HepG2 (cell line): Measurements from ENCODE around the gene DHX16. TPM values are rescaled to one million over a fixed set of nuclear protein-coding genes. Genes with fewer than 3 reads are reported as not detected.

Source experiments
- ATAC-seq: fragments of 200-7000 bp; cut with Tn5 transposase; 3 replicates; pipeline ENCODE4 v1.9.1; 2020; ENCODE audit warnings: mild to moderate bottlenecking, moderate library complexity
- BruUV-seq: library from RNA; stranded (reverse); fragments of 400-500 nt; replicated peaks from 2 replicates; lab custom pipeline; 2021; lab: Mats Ljungman, UMichigan
- CTCF ChIA-PET: fragments of 300-600 bp; formaldehyde crosslinking; extraction: SDS; loops from one replicate; lab custom pipeline; 2021; ENCODE audit warnings: low total read pairs, inconsistent platforms, low intra/inter-chr PET ratio; lab: Yijun Ruan, JAX
- POLR2A ChIA-PET: fragments of 350-600 bp; sonication (Branson Sonifier 250); formaldehyde crosslinking; loops from one replicate; lab custom pipeline; 2020; ENCODE audit warnings: antibody characterized with exemption, inconsistent platforms; lab: Yijun Ruan, JAX
- DNase-seq: peaks from one replicate; pipeline ENCODE4 v3.0.0-alpha.2; 2015; ENCODE audit warnings: low spot score
- FAIRE-seq: peaks from 3 replicates; lab custom pipeline; 2011; peaks lifted over from hg19 to GRCh38; lab: Jason Lieb, UNC
- H2AFZ ChIP-seq: one replicate; pipeline ENCODE4 v1.6.1; 2011; ENCODE audit warnings: low read length, inconsistent platforms
- H3K27ac ChIP-seq: fragments of 300-600 bp; 3 replicates; pipeline ENCODE4 v1.8.0; 2011; ENCODE audit warnings: mixed run types, mild to moderate bottlenecking, mixed read lengths, low read length, inconsistent platforms; ENCODE audit not compliant: insufficient read depth; ENCODE audit errors: extremely low read length
- H3K27me3 ChIP-seq, 2 experiments: fragments of 200-600 bp in 1 of 2; 2 replicates in 1 of 2; 3 replicates in 1 of 2; pipeline versions ENCODE4 v1.6.0 to v1.8.0; 2011; ENCODE audit warnings: low read length in 2 of 2, mild to moderate bottlenecking in 2 of 2, moderate library complexity in 2 of 2, inconsistent platforms in 1 of 2; ENCODE audit not compliant: insufficient read depth in 2 of 2, control insufficient read depth in 1 of 2
- H3K36me3 ChIP-seq, 2 experiments: fragments of 200-600 bp in 1 of 2; replicated peaks in 1 of 2; 2 replicates in 1 of 2; 3 replicates in 1 of 2; pipeline versions ENCODE4 v1.5.1 to v1.8.0; 2011; ENCODE audit warnings: low read length in 2 of 2, inconsistent platforms in 1 of 2; ENCODE audit not compliant: insufficient read depth in 2 of 2, control insufficient read depth in 1 of 2
- H3K4me1 ChIP-seq: 2 replicates; pipeline ENCODE4 v1.5.1; 2012; ENCODE audit warnings: low read length, inconsistent platforms; ENCODE audit not compliant: insufficient read depth
- H3K4me2 ChIP-seq: 2 replicates; pipeline ENCODE4 v1.6.0; 2011; ENCODE audit warnings: low read depth, low read length, inconsistent platforms
- H3K4me3 ChIP-seq, 3 experiments: fragments of 200-600 bp in 1 of 3; sonication (generic), shearing (Covaris generic) in 1 of 3; replicated peaks in 1 of 3; 2 replicates each; pipeline ENCODE4 v1.5.1; 2011 to 2016; ENCODE audit warnings: low read length in 3 of 3, inconsistent platforms in 2 of 3, low read depth in 2 of 3, mild to moderate bottlenecking in 2 of 3, control low read depth in 1 of 3, mixed read lengths in 1 of 3; ENCODE audit not compliant: insufficient read depth in 1 of 3
- H3K79me2 ChIP-seq: one replicate; pipeline ENCODE4 v1.6.1; 2011; ENCODE audit warnings: low read length, inconsistent platforms; ENCODE audit not compliant: insufficient read depth
- H3K9ac ChIP-seq: 2 replicates; pipeline ENCODE4 v1.6.0; 2011; ENCODE audit warnings: mild to moderate bottlenecking, low read depth, low read length, inconsistent platforms; ENCODE audit not compliant: insufficient read depth
- H3K9me3 ChIP-seq: 2 replicates; pipeline ENCODE4 v1.5.1; 2012; ENCODE audit warnings: mild to moderate bottlenecking, low read length
- H4K20me1 ChIP-seq: 2 replicates; pipeline ENCODE4 v1.6.0; 2011; ENCODE audit warnings: inconsistent platforms, mild to moderate bottlenecking, low read length, moderate library complexity; ENCODE audit not compliant: insufficient read depth
- ATF7 ChIP-seq, 2 experiments: fragments of 450-650 bp in 1 of 2; sonication (generic) in 1 of 2; formaldehyde crosslinking in 1 of 2; IDR thresholded peaks; 2 replicates each; pipeline versions ENCODE4 v1.4.0 to v1.6.1; 2016 to 2020; ENCODE audit warnings: antibody characterized with exemption in 1 of 2, mild to moderate bottlenecking in 1 of 2, missing genetic modification reagents in 1 of 2
- HES4 ChIP-seq: sonication (generic); formaldehyde crosslinking; IDR thresholded peaks from 2 replicates; pipeline ENCODE4 v1.9.0; 2021; ENCODE audit warnings: mild to moderate bottlenecking, missing genetic modification reagents, borderline replicate concordance
- HNF1B ChIP-seq: sonication (generic); formaldehyde crosslinking; IDR thresholded peaks from 2 replicates; pipeline ENCODE4 v1.5.1; 2020; ENCODE audit warnings: mild to moderate bottlenecking, moderate library complexity, missing genetic modification reagents
- MYNN ChIP-seq: sonication (generic); formaldehyde crosslinking; IDR thresholded peaks from 2 replicates; pipeline ENCODE4 v1.4.0; 2020; ENCODE audit warnings: mild to moderate bottlenecking, low read depth, missing genetic modification reagents
- ONECUT2 ChIP-seq: sonication (generic); formaldehyde crosslinking; IDR thresholded peaks from 2 replicates; pipeline ENCODE4 v1.4.0; 2020; ENCODE audit warnings: missing genetic modification reagents
- RBM39 ChIP-seq: fragments of 200-400 bp; formaldehyde crosslinking; IDR thresholded peaks from one replicate; pipeline ENCODE4 v1.6.1; 2018; ENCODE audit warnings: antibody characterized with exemption, mild to moderate bottlenecking, low read depth, low read length; ENCODE audit not compliant: poor library complexity, severe bottlenecking
- TRIM22 ChIP-seq: fragments of 450-650 bp; IDR thresholded peaks from 2 replicates; pipeline ENCODE4 v1.6.1; 2017
- U2AF2 ChIP-seq: fragments of 200-400 bp; formaldehyde crosslinking; IDR thresholded peaks from 2 replicates; pipeline ENCODE4 v1.6.1; 2017; ENCODE audit warnings: low read depth, mild to moderate bottlenecking, low read length
- ZKSCAN5 ChIP-seq: sonication (generic); formaldehyde crosslinking; IDR thresholded peaks from 2 replicates; pipeline ENCODE4 v1.5.1; 2020; ENCODE audit warnings: mild to moderate bottlenecking, missing genetic modification reagents
- ZNF224 ChIP-seq: sonication (generic); formaldehyde crosslinking; IDR thresholded peaks from 2 replicates; pipeline ENCODE4 v1.5.0; 2020; ENCODE audit warnings: mild to moderate bottlenecking, missing genetic modification reagents
- ZNF570 ChIP-seq: sonication (generic); formaldehyde crosslinking; IDR thresholded peaks from 2 replicates; pipeline ENCODE4 v1.4.0; 2020; ENCODE audit warnings: mild to moderate bottlenecking, missing genetic modification reagents, borderline replicate concordance
- WGBS: methylation state at CpG from one replicate; pipeline ENCODE4 v1.1.6; 2017; ENCODE audit warnings: low lambda C conversion rate; 5-methylcytosine and 5-hydroxymethylcytosine counted together
- in situ Hi-C: cut with HindIII; loops from 2 replicates; pipeline ENCODE4 v1.10.0; 2017; ENCODE audit warnings: low pct_unique_long_range_greater_than_20kb; ENCODE audit not compliant: extremely low pct_ligation_motif_present
- intact Hi-C: fragments of 100-400 bp; cut with micrococcal nuclease; formaldehyde crosslinking; loops from one replicate; pipeline ENCODE4 v1.10.0; 2022; ENCODE audit not compliant: unreplicated experiment
- polyA plus RNA-seq, 8 experiments: library from polyadenylated mRNA; depleted of rRNA in 3 of 8; stranded (reverse) in 7 of 8; unstranded in 1 of 8; fragments of >200 nt; fragmentation: Illumina TruSeq in 4 of 8; extraction: Trizol in 4 of 8; gene quantifications; 2 replicates each; pipeline versions ENCODE4 v1.2.1 to v1.2.3, GENCODE V29; 2011 to 2016; ENCODE audit warnings: low read depth in 4 of 8, missing spikeins in 1 of 8, mixed read lengths in 1 of 8; ENCODE audit not compliant: insufficient read depth in 1 of 8
- total RNA-seq, 5 experiments: library from RNA; depleted of rRNA; stranded (reverse); fragments of >200 nt; fragmentation: Illumina TruSeq; extraction: Trizol; gene quantifications; 2 replicates each; pipeline ENCODE4 v1.2.3, GENCODE V29; 2016; ENCODE audit warnings: low read depth in 1 of 5

DHX16 gene
- total and polyA plus RNA-seq, 2 of the 13 experiments (the other 11 are each of a cell fraction or from before 2014, with no cell fraction given), result 57.0 to 58.5 TPM

GRCh38 chr6:30640481-30640880 lies 32.3 kb downstream of the DHX16 start (continued):
- TF ChIP-seq TRIM22 (no peak), HES4 (CRISPR knock-in tag) (no peak), ONECUT2 (no peak), ZKSCAN5 (CRISPR knock-in tag) (no peak), HNF1B (CRISPR knock-in tag) (no peak), RBM39 (no peak), ZNF224 (CRISPR knock-in tag) (no peak), ZNF570 (CRISPR knock-in tag) (no peak), MYNN (no peak)

- H2AFZ ChIP-seq, result no peak overlapping the region
- no peaks in the 10 kb centered on the region for H3K9me3 ChIP-seq
- H3K79me2 ChIP-seq, result no peaks in the 10 kb centered on the region
- H3K9ac ChIP-seq, result no peak overlapping the region
- WGBS, result 99% methylated on average over 3 of the region's 3 CpGs
- H3K4me3 ChIP-seq, result no peak overlapping the region
- H4K20me1 ChIP-seq, result no peaks in the 10 kb centered on the region
- POLR2A ChIA-PET, result interaction anchor here (1.7 kb wide), 1 partner anchor 19 kb away, joined by 5 read pairs; no protein-coding TSS in a partner anchor
- intact Hi-C loops (no loop called here), in situ Hi-C loops (no loop called here)
- BruUV-seq, result no TSS peak
- no peaks in the 10 kb centered on the region for H3K27me3 ChIP-seq
- ATAC-seq, result no peak
- CTCF ChIA-PET, result no interaction called here
- peaks cover 16 to 33% of the 10 kb centered on the region in 2 experiments for H3K36me3 ChIP-seq
- H3K4me2 ChIP-seq, result no peak overlapping the region
- no peak overlapping the region for H3K27ac ChIP-seq
- DNase-seq, result no peak
- peaks cover 11% of the 10 kb centered on the region for H3K4me1 ChIP-seq
- TF ChIP-seq U2AF2, result no peak
- TF ChIP-seq ATF7 (IDR thresholded peaks at IDR 0.05), result peak; percentile 51
- TF ChIP-seq ATF7 (CRISPR knock-in tag; IDR thresholded peaks at IDR 0.05), result no peak
- FAIRE-seq, result no peak
Observed at GRCh38 chr6:30635834-30636233, 37.0 kb downstream of the DHX16 start.
